MG63 (cell line): ENCODE data around the gene FLNB. TPM values are rescaled to one million over a fixed set of nuclear protein-coding genes. Genes with fewer than 3 reads are reported as not detected.
"Not testable (repeated sequence)": the region's sequence is repeated elsewhere in the genome, so short reads cannot be mapped to it uniquely, and the experiment has no call there.

Source experiments
- DNase-seq: peaks from one replicate; pipeline ENCODE4 v3.0.0-alpha.2; 2020
- H3K27me3 ChIP-seq: fragments of 250-450 bp; sonication (Bioruptor Pico); 2 replicates; pipeline ENCODE4 v1.5.1; 2020; ENCODE audit warnings: mild to moderate bottlenecking, moderate library complexity
- H3K36me3 ChIP-seq: fragments of 250-450 bp; sonication (Bioruptor Pico); 2 replicates; pipeline ENCODE4 v1.5.1; 2020; ENCODE audit warnings: mild to moderate bottlenecking, moderate library complexity
- H3K4me3 ChIP-seq: fragments of 250-450 bp; sonication (Bioruptor Pico); 2 replicates; pipeline ENCODE4 v1.5.1; 2020; ENCODE audit warnings: mild to moderate bottlenecking, moderate library complexity
- H3K9me3 ChIP-seq: fragments of 250-450 bp; sonication (Bioruptor Pico); 2 replicates; pipeline ENCODE4 v1.5.1; 2020; ENCODE audit warnings: mild to moderate bottlenecking, moderate library complexity
- total RNA-seq: library from RNA; depleted of rRNA; stranded (reverse); fragments of >200 nt; shearing (Covaris generic); gene quantifications from 2 replicates; pipeline ENCODE4 v1.2.3, GENCODE V29; 2014; ENCODE audit warnings: low replicate concordance

FLNB gene
- total RNA-seq, 1 experiment from 2014 or later, result 128 TPM

- Histone ChIP-seq H3K4me3 (no peak overlapping the region), H3K36me3 (no peaks in the 10 kb centered on the region), H3K27me3 (no peaks in the 10 kb centered on the region), H3K9me3 (no peaks in the 10 kb centered on the region)
- DNase-seq, result peak; percentile 68
These were observed 33.3 kb upstream of the FLNB start for GRCh38 chr3:57974796-57975388.

GRCh38 chr3:57977818-57978235, 30.4 kb upstream of the FLNB start:
- no peaks in the 10 kb centered on the region for H3K27me3 ChIP-seq
- DNase-seq, result no peak
- H3K4me3 ChIP-seq, result no peak overlapping the region
- H3K9me3 ChIP-seq, result no peaks in the 10 kb centered on the region
- no peaks in the 10 kb centered on the region for H3K36me3 ChIP-seq

GRCh38 chr3:57978316-57978715, 29.9 kb upstream of the FLNB start:
- H3K27me3 ChIP-seq, result no peaks in the 10 kb centered on the region
- no peak overlapping the region for H3K4me3 ChIP-seq
- no peak for DNase-seq
- no peaks in the 10 kb centered on the region for H3K9me3 ChIP-seq
- H3K36me3 ChIP-seq, result no peaks in the 10 kb centered on the region

- H3K36me3 ChIP-seq, result no peaks in the 10 kb centered on the region
- no peaks in the 10 kb centered on the region for H3K9me3 ChIP-seq
- H3K27me3 ChIP-seq, result no peaks in the 10 kb centered on the region
- DNase-seq, result no peak
- H3K4me3 ChIP-seq, result no peak overlapping the region
These were observed 27.8 kb upstream of the FLNB start for GRCh38 chr3:57980416-57980815.

- Histone ChIP-seq H3K36me3 (no peaks in the 10 kb centered on the region), H3K27me3 (no peaks in the 10 kb centered on the region), H3K9me3 (no peaks in the 10 kb centered on the region), H3K4me3 (no peak overlapping the region)
- DNase-seq, result no peak
These were observed 26.6 kb upstream of the FLNB start for GRCh38 chr3:57981483-57982087.

- Histone ChIP-seq H3K36me3 (no peaks in the 10 kb centered on the region), H3K4me3 (no peak overlapping the region), H3K27me3 (no peaks in the 10 kb centered on the region), H3K9me3 (no peaks in the 10 kb centered on the region)
- DNase-seq, result no peak
These were observed 25.5 kb upstream of the FLNB start for GRCh38 chr3:57982561-57983243.

- Histone ChIP-seq H3K36me3 (no peaks in the 10 kb centered on the region), H3K27me3 (no peaks in the 10 kb centered on the region), H3K4me3 (no peak overlapping the region), H3K9me3 (no peaks in the 10 kb centered on the region)
- peak; percentile 74 for DNase-seq
These were observed 24.3 kb upstream of the FLNB start for GRCh38 chr3:57983734-57984518.

GRCh38 chr3:57985176-57985983, 22.8 kb upstream of the FLNB start:
- H3K36me3 ChIP-seq, result no peaks in the 10 kb centered on the region
- DNase-seq, result no peak

GRCh38 chr3:57985984-57986246, 22.3 kb upstream of the FLNB start:
- no peak overlapping the region for H3K4me3 ChIP-seq
- H3K36me3 ChIP-seq, result no peaks in the 10 kb centered on the region
- H3K9me3 ChIP-seq, result no peaks in the 10 kb centered on the region
- H3K27me3 ChIP-seq, result no peaks in the 10 kb centered on the region
- no peak for DNase-seq

More at GRCh38 chr3:57985176-57985983, 22.8 kb upstream of the FLNB start:
- no peaks in the 10 kb centered on the region for H3K27me3 ChIP-seq
- H3K9me3 ChIP-seq, result no peaks in the 10 kb centered on the region
- no peak overlapping the region for H3K4me3 ChIP-seq

GRCh38 chr3:57986261-57986660, 22.0 kb upstream of the FLNB start:
- DNase-seq, result no peak
- H3K36me3 ChIP-seq, result no peaks in the 10 kb centered on the region
- H3K4me3 ChIP-seq, result no peak overlapping the region
- no peaks in the 10 kb centered on the region for H3K9me3 ChIP-seq
- no peaks in the 10 kb centered on the region for H3K27me3 ChIP-seq

GRCh38 chr3:57989198-57989597, 19.0 kb upstream of the FLNB start:
- not testable (repeated sequence) for H3K36me3 ChIP-seq, H3K4me3 ChIP-seq, H3K27me3 ChIP-seq, H3K9me3 ChIP-seq, DNase-seq

GRCh38 chr3:57989646-57990045, 18.6 kb upstream of the FLNB start:
- Histone ChIP-seq H3K4me3 (no peak overlapping the region), H3K9me3 (no peaks in the 10 kb centered on the region), H3K36me3 (no peaks in the 10 kb centered on the region), H3K27me3 (no peaks in the 10 kb centered on the region)
- DNase-seq, result no peak

GRCh38 chr3:57992452-57993213, 15.6 kb upstream of the FLNB start:
- no peak overlapping the region for H3K4me3 ChIP-seq
- H3K36me3 ChIP-seq, result no peaks in the 10 kb centered on the region
- H3K9me3 ChIP-seq, result no peaks in the 10 kb centered on the region
- no peak for DNase-seq
- H3K27me3 ChIP-seq, result no peaks in the 10 kb centered on the region

GRCh38 chr3:57998366-57999283, 9.6 kb upstream of the FLNB start:
- no peak overlapping the region for H3K4me3 ChIP-seq
- no peaks in the 10 kb centered on the region for H3K36me3 ChIP-seq
- DNase-seq, result no peak

GRCh38 chr3:57999417-58000115, 8.7 kb upstream of the FLNB start:
- no peak for DNase-seq
- H3K9me3 ChIP-seq, result no peaks in the 10 kb centered on the region
- no peaks in the 10 kb centered on the region for H3K36me3 ChIP-seq
- no peak overlapping the region for H3K4me3 ChIP-seq
- no peaks in the 10 kb centered on the region for H3K27me3 ChIP-seq

More at GRCh38 chr3:57998366-57999283, 9.6 kb upstream of the FLNB start:
- H3K9me3 ChIP-seq, result no peaks in the 10 kb centered on the region
- no peaks in the 10 kb centered on the region for H3K27me3 ChIP-seq
